ENCODE measurements around the gene TUT7.

- TF ChIP-seq POLR2AphosphoS5 (IDR thresholded peaks at IDR 0.05) = no peak
- peak; percentile 3 to 6 for TF ChIP-seq CTCF (IDR thresholded peaks at IDR 0.05)
- TF ChIP-seq POLR2A (IDR thresholded peaks at IDR 0.05) = no peak
- TF ChIP-seq EP300 (IDR thresholded peaks at IDR 0.05) = no peak
Observed at GRCh38 chr9:86354818-86355309, 654 bp upstream of the TUT7 start.
